ENCODE measurements around the gene PPP1R10. TPM values are rescaled to one million over a fixed set of nuclear protein-coding genes. Genes with fewer than 3 reads are reported as not detected.

PPP1R10 gene
- total and polyA plus RNA-seq, 2 of the 13 experiments (the other 11 are each of a cell fraction or from before 2014, with no cell fraction given): 26.3 to 38.4 TPM

DNA sequence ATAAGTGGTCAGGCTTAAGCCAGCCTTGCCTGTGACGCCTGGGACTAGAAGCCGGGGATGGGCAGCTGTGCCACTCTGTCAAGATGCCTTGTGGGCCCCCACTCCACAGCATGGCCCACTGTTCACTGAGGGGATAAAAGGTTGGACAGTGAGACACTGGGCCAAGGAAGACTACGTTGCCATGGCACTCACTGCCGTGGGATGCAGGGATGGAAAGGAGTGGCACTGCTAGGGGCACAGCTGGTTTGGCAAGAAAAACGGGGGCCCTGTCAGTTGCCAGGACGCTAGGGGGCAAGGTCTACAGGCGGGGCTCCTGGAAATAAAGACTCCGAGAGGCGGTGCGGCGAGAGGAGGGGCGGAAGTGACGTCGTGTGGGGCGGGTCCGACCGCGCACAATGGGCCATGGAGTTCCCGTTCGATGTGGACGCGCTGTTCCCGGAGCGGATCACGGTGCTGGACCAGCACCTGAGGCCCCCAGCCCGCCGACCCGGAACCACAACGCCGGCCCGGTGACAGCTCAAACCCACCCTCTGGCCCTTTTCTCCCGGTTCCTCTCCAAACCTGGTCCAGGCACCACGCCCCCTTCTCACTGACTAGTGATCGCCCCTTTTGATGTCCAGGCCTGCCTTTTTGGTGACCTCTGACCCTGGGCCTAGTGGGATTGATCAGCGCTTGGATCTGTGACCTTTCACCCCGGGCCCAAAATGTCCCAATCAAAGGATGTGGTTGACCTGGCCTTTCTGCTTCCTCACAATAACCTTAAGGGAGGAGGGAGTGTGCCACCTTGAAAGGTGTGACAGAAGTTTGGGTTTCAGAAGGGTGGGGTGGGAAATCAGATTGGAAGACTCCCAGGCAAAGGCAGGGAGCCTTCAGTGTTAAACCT, 9.7 kb upstream of the PPP1R10 start, which contains the start of gene ATAT1 (continued):
- TF ChIP-seq SOX13 (IDR thresholded peaks at IDR 0.05): peak; percentile 62
- TF ChIP-seq SOX13 (CRISPR knock-in tag; conservative IDR thresholded peaks at IDR 0.05 in 1 of 2, IDR thresholded peaks at IDR 0.05 in 1 of 2): peak in 1 of 2 experiments; percentile 71; a peak in 2 of 4 replicates
- TF ChIP-seq TAF15 (IDR thresholded peaks at IDR 0.05; ENCODE audit: low read depth, low read length, poor library complexity, severe bottlenecking): no peak
- TF ChIP-seq TBX3 (IDR thresholded peaks at IDR 0.05; ENCODE audit: borderline replicate concordance): no peak
- TF ChIP-seq NONO (IDR thresholded peaks at IDR 0.05): no peak
- peak; percentile 93 for TF ChIP-seq NONO (CRISPR knock-in tag; conservative IDR thresholded peaks at IDR 0.05)
- TF ChIP-seq RARA (CRISPR knock-in tag; IDR thresholded peaks at IDR 0.05): peak; percentile 46; the same call in 1 of the 2 replicates
- TF ChIP-seq, protein P1, sequence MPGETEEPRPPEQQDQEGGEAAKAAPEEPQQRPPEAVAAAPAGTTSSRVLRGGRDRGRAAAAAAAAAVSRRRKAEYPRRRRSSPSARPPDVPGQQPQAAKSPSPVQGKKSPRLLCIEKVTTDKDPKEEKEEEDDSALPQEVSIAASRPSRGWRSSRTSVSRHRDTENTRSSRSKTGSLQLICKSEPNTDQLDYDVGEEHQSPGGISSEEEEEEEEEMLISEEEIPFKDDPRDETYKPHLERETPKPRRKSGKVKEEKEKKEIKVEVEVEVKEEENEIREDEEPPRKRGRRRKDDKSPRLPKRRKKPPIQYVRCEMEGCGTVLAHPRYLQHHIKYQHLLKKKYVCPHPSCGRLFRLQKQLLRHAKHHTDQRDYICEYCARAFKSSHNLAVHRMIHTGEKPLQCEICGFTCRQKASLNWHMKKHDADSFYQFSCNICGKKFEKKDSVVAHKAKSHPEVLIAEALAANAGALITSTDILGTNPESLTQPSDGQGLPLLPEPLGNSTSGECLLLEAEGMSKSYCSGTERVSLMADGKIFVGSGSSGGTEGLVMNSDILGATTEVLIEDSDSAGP (CRISPR knock-in tag; IDR thresholded peaks at IDR 0.05; ENCODE audit: borderline replicate concordance): peak; percentile 92
- TF ChIP-seq, protein P2, sequence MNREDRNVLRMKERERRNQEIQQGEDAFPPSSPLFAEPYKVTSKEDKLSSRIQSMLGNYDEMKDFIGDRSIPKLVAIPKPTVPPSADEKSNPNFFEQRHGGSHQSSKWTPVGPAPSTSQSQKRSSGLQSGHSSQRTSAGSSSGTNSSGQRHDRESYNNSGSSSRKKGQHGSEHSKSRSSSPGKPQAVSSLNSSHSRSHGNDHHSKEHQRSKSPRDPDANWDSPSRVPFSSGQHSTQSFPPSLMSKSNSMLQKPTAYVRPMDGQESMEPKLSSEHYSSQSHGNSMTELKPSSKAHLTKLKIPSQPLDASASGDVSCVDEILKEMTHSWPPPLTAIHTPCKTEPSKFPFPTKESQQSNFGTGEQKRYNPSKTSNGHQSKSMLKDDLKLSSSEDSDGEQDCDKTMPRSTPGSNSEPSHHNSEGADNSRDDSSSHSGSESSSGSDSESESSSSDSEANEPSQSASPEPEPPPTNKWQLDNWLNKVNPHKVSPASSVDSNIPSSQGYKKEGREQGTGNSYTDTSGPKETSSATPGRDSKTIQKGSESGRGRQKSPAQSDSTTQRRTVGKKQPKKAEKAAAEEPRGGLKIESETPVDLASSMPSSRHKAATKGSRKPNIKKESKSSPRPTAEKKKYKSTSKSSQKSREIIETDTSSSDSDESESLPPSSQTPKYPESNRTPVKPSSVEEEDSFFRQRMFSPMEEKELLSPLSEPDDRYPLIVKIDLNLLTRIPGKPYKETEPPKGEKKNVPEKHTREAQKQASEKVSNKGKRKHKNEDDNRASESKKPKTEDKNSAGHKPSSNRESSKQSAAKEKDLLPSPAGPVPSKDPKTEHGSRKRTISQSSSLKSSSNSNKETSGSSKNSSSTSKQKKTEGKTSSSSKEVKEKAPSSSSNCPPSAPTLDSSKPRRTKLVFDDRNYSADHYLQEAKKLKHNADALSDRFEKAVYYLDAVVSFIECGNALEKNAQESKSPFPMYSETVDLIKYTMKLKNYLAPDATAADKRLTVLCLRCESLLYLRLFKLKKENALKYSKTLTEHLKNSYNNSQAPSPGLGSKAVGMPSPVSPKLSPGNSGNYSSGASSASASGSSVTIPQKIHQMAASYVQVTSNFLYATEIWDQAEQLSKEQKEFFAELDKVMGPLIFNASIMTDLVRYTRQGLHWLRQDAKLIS (CRISPR knock-in tag; IDR thresholded peaks at IDR 0.05): no peak
- no peak for TF ChIP-seq FOXM1 (CRISPR knock-in tag; IDR thresholded peaks at IDR 0.05)
- TF ChIP-seq, protein P3, sequence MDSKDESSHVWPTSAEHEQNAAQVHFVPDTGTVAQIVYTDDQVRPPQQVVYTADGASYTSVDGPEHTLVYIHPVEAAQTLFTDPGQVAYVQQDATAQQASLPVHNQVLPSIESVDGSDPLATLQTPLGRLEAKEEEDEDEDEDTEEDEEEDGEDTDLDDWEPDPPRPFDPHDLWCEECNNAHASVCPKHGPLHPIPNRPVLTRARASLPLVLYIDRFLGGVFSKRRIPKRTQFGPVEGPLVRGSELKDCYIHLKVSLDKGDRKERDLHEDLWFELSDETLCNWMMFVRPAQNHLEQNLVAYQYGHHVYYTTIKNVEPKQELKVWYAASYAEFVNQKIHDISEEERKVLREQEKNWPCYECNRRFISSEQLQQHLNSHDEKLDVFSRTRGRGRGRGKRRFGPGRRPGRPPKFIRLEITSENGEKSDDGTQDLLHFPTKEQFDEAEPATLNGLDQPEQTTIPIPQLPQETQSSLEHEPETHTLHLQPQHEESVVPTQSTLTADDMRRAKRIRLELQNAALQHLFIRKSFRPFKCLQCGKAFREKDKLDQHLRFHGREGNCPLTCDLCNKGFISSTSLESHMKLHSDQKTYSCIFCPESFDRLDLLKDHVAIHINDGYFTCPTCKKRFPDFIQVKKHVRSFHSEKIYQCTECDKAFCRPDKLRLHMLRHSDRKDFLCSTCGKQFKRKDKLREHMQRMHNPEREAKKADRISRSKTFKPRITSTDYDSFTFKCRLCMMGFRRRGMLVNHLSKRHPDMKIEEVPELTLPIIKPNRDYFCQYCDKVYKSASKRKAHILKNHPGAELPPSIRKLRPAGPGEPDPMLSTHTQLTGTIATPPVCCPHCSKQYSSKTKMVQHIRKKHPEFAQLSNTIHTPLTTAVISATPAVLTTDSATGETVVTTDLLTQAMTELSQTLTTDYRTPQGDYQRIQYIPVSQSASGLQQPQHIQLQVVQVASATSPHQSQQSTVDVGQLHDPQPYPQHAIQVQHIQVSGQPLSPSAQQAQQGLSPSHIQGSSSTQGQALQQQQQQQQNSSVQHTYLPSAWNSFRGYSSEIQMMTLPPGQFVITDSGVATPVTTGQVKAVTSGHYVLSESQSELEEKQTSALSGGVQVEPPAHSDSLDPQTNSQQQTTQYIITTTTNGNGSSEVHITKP (CRISPR knock-in tag; IDR thresholded peaks at IDR 0.05; ENCODE audit: low read depth): no peak
- peak; percentile 86; the same call in 1 of the 2 replicates for TF ChIP-seq KDM5B (CRISPR knock-in tag; IDR thresholded peaks at IDR 0.05; ENCODE audit: borderline replicate concordance)
- TF ChIP-seq, protein P4, sequence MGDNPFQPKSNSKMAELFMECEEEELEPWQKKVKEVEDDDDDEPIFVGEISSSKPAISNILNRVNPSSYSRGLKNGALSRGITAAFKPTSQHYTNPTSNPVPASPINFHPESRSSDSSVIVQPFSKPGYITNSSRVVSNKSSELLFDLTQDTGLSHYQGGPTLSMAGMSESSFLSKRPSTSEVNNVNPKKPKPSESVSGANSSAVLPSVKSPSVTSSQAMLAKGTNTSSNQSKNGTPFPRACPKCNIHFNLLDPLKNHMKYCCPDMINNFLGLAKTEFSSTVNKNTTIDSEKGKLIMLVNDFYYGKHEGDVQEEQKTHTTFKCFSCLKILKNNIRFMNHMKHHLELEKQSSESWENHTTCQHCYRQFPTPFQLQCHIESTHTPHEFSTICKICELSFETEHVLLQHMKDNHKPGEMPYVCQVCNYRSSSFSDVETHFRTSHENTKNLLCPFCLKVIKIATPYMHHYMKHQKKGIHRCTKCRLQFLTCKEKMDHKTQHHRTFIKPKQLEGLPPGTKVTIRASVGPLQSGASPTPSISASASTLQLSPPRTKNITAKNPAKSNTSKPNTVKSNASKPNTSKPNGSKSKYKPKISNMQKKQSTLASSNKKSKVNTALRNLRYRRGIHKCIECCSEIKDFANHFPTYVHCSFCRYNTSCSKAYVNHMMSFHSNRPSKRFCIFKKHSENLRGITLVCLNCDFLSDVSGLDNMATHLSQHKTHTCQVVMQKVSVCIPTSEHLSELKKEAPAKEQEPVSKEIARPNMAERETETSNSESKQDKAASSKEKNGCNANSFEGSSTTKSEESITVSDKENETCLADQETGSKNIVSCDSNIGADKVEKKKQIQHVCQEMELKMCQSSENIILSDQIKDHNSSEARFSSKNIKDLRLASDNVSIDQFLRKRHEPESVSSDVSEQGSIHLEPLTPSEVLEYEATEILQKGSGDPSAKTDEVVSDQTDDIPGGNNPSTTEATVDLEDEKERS (CRISPR knock-in tag; IDR thresholded peaks at IDR 0.05): 0 out of 2 replicates have a peak, but pooled peaks have one; percentile 47
- TF ChIP-seq, protein P5, sequence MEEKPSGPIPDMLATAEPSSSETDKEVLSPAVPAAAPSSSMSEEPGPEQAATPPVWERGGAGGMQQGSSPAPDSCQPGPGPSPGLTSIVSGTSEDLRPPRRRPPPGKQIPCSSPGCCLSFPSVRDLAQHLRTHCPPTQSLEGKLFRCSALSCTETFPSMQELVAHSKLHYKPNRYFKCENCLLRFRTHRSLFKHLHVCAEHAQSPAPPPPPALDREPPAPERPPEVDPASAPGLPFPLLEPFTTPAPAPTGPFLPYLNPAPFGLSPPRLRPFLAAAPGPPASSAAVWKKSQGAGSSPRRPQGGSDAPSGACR (CRISPR knock-in tag; IDR thresholded peaks at IDR 0.05): peak; percentile 81
